ENCODE results near the gene CYS1. TPM values are rescaled to one million over a fixed set of nuclear protein-coding genes. Genes with fewer than 3 reads are reported as not detected.

CYS1 gene
- total RNA-seq, 2 donors from 2014 or later = 0.29 to 0.44 TPM

DNA sequence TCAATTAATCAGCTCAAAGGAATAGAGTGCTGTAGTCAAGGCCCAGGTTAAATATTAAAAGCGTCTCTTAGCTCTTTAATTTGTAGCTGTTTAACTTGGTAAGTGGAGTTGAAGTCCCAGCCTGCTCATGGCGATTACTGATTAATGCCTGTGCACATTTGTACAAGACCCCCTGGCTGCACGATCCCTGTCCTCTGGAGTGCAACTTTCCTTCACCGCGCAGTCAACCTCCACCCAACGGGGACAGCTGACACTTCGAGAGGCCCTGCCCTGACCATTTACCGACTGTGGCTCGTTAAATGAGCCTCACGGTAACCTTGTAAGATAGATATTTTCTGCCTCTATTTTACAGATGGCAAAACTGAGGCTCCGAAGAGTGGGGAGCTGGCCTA is 5.5 kb upstream of the CYS1 start:
- Histone ChIP-seq H3K9ac (ENCODE audit: extremely low read depth, low read length, poor library complexity, severe bottlenecking) (no peak overlapping the region), H3K9me3 (ENCODE audit: control insufficient read depth, low read length) (no peaks in the 10 kb centered on the region), H3K4me1 (ENCODE audit: control insufficient read depth, insufficient read depth, low read length) (no peaks in the 10 kb centered on the region), H3K27me3 (ENCODE audit: control insufficient read depth, insufficient read depth, low read length, poor library complexity, severe bottlenecking) (peaks cover 43% of the 10 kb centered on the region), H3K4me3 (ENCODE audit: low read length) (no peak overlapping the region), H3K27ac (ENCODE audit: low read depth, low read length) (no peak overlapping the region), H3K36me3 (ENCODE audit: control insufficient read depth, insufficient read depth, low read length) (no peaks in the 10 kb centered on the region)
- no peaks in the 10 kb centered on the region for H3K4me1 Mint-ChIP-seq
- no peak overlapping the region for H3K27ac Mint-ChIP-seq
- WGBS, 2 experiments (ENCODE audit: insufficient coverage in 1 of 2, insufficient read length in 1 of 2) = 94 to 96% methylated on average over 8 to 11 of the region's 11 CpGs
- H3K9me3 Mint-ChIP-seq = no peaks in the 10 kb centered on the region
- no peak for DNase-seq
- H3K27me3 Mint-ChIP-seq (ENCODE audit: insufficient read depth) = peaks cover 39% of the 10 kb centered on the region
- H3K36me3 Mint-ChIP-seq (ENCODE audit: low read depth) = no peaks in the 10 kb centered on the region
- no peak overlapping the region for H3K4me3 Mint-ChIP-seq
- TF ChIP-seq, protein P1, sequence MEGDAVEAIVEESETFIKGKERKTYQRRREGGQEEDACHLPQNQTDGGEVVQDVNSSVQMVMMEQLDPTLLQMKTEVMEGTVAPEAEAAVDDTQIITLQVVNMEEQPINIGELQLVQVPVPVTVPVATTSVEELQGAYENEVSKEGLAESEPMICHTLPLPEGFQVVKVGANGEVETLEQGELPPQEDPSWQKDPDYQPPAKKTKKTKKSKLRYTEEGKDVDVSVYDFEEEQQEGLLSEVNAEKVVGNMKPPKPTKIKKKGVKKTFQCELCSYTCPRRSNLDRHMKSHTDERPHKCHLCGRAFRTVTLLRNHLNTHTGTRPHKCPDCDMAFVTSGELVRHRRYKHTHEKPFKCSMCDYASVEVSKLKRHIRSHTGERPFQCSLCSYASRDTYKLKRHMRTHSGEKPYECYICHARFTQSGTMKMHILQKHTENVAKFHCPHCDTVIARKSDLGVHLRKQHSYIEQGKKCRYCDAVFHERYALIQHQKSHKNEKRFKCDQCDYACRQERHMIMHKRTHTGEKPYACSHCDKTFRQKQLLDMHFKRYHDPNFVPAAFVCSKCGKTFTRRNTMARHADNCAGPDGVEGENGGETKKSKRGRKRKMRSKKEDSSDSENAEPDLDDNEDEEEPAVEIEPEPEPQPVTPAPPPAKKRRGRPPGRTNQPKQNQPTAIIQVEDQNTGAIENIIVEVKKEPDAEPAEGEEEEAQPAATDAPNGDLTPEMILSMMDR (conservative IDR thresholded peaks at IDR 0.05) = no peak

- TF ChIP-seq, protein P1 (conservative IDR thresholded peaks at IDR 0.05) = no peak
- H3K9me3 ChIP-seq (ENCODE audit: control insufficient read depth, low read length) = no peaks in the 10 kb centered on the region
- H3K4me1 Mint-ChIP-seq = no peaks in the 10 kb centered on the region
- no peak overlapping the region for H3K4me3 ChIP-seq (ENCODE audit: low read length)
- no peaks in the 10 kb centered on the region for H3K36me3 ChIP-seq (ENCODE audit: control insufficient read depth, insufficient read depth, low read length)
- H3K27ac Mint-ChIP-seq = no peak overlapping the region
- H3K27ac ChIP-seq (ENCODE audit: low read depth, low read length) = no peak overlapping the region
- 71 to 75% methylated on average over 4 to 5 of the region's 6 CpGs for WGBS, 2 experiments (ENCODE audit: insufficient coverage in 1 of 2, insufficient read length in 1 of 2)
- DNase-seq = no peak
- H3K4me3 Mint-ChIP-seq = no peak overlapping the region
- no peaks in the 10 kb centered on the region for H3K9me3 Mint-ChIP-seq
- no peak overlapping the region for H3K9ac ChIP-seq (ENCODE audit: extremely low read depth, low read length, poor library complexity, severe bottlenecking)
- H3K27me3 Mint-ChIP-seq (ENCODE audit: insufficient read depth) = peaks cover 41% of the 10 kb centered on the region
- no peaks in the 10 kb centered on the region for H3K4me1 ChIP-seq (ENCODE audit: control insufficient read depth, insufficient read depth, low read length)
- H3K27me3 ChIP-seq (ENCODE audit: control insufficient read depth, insufficient read depth, low read length, poor library complexity, severe bottlenecking) = peaks cover 48% of the 10 kb centered on the region
- H3K36me3 Mint-ChIP-seq (ENCODE audit: low read depth) = no peaks in the 10 kb centered on the region
Measured at GRCh38 chr2:10085043-10085667, 4.9 kb upstream of the CYS1 start.

DNA sequence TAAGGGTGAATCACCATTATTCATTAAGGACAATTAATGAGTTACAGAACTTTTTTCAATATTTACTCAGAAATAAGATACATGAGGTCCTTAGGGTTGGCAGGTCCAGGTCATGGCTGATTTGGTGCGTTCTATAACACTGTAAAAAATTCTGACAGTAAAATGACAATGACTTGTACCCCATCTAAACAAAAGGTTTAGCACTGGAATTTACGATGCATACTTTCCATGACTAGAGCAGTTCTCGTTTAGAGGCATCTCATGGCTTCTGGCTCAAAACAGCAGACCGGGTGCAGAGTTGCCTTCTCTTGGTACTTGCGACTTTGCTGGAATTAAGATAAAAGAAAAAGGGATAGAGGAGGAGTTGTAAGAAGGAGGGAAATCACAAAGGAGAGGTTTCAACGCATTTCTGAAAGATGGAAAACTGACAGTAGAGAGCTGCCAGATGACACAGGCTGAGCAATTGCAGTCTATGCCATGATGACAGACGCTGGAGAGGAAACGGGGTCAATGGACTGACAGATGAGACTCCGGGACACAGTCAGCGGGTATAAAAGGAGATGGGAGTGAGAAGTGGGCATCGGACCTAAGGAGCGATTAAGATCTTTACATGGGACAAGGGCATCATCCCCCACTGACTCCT is 4.1 kb upstream of the CYS1 start:
- Histone ChIP-seq H3K36me3 (ENCODE audit: control insufficient read depth, insufficient read depth, low read length) (no peaks in the 10 kb centered on the region), H3K27me3 (ENCODE audit: control insufficient read depth, insufficient read depth, low read length, poor library complexity, severe bottlenecking) (peaks cover 53% of the 10 kb centered on the region), H3K4me3 (ENCODE audit: low read length) (no peak overlapping the region), H3K9me3 (ENCODE audit: control insufficient read depth, low read length) (no peaks in the 10 kb centered on the region), H3K9ac (ENCODE audit: extremely low read depth, low read length, poor library complexity, severe bottlenecking) (no peak overlapping the region), H3K4me1 (ENCODE audit: control insufficient read depth, insufficient read depth, low read length) (no peaks in the 10 kb centered on the region), H3K27ac (ENCODE audit: low read depth, low read length) (no peak overlapping the region)
- H3K4me3 Mint-ChIP-seq = no peak overlapping the region
- WGBS, 2 experiments (ENCODE audit: insufficient coverage in 1 of 2, insufficient read length in 1 of 2) = 89 to 91% methylated on average over 10 to 12 of the region's 12 CpGs
- DNase-seq = no peak
- TF ChIP-seq, protein P1 (conservative IDR thresholded peaks at IDR 0.05) = no peak
- H3K27me3 Mint-ChIP-seq (ENCODE audit: insufficient read depth) = peaks cover 41% of the 10 kb centered on the region
- no peaks in the 10 kb centered on the region for H3K4me1 Mint-ChIP-seq
- H3K27ac Mint-ChIP-seq = no peak overlapping the region
- no peaks in the 10 kb centered on the region for H3K9me3 Mint-ChIP-seq
- no peaks in the 10 kb centered on the region for H3K36me3 Mint-ChIP-seq (ENCODE audit: low read depth)

Measured in endodermal cell (in vitro differentiated cells).